ENCODE data around the gene MS4A7.

MS4A7 gene

GRCh38 chr11:60396382-60396781 is 18.1 kb downstream of the MS4A7 start, which contains the start of gene MS4A14:
MS4A14 (plus strand) TSS chr11:60396459; CDS start chr11:60396579, 120 bp downstream.
- no peaks in the 10 kb centered on the region for H3K36me3 ChIP-seq (ENCODE audit: control insufficient read depth, insufficient read depth, low read length)
- peaks cover 1% of the 10 kb centered on the region for H3K9me3 ChIP-seq (ENCODE audit: control insufficient read depth, insufficient read depth, low read length)
- H3K27me3 ChIP-seq (ENCODE audit: control insufficient read depth, insufficient read depth, low read length): no peaks in the 10 kb centered on the region
- H3K27ac ChIP-seq (ENCODE audit: low read depth, low read length): no peak within 1 kb of the TSS
- H3K4me1 ChIP-seq (ENCODE audit: control insufficient read depth, insufficient read depth, low read length): no peaks in the 10 kb centered on the region
- H3K9ac ChIP-seq (ENCODE audit: low read depth, low read length): no peak within 1 kb of the TSS
- H3K4me3 ChIP-seq (ENCODE audit: low read depth, low read length): no peak within 1 kb of the TSS

GRCh38 chr11:60396799-60397198 is 18.5 kb downstream of the MS4A7 start:
- H3K4me1 ChIP-seq (ENCODE audit: control insufficient read depth, insufficient read depth, low read length): no peaks in the 10 kb centered on the region
- no peaks in the 10 kb centered on the region for H3K36me3 ChIP-seq (ENCODE audit: control insufficient read depth, insufficient read depth, low read length)
- H3K27ac ChIP-seq (ENCODE audit: low read depth, low read length): no peak overlapping the region
- H3K27me3 ChIP-seq (ENCODE audit: control insufficient read depth, insufficient read depth, low read length): no peaks in the 10 kb centered on the region
- peaks cover 6% of the 10 kb centered on the region for H3K9me3 ChIP-seq (ENCODE audit: control insufficient read depth, insufficient read depth, low read length)
- no peak overlapping the region for H3K4me3 ChIP-seq (ENCODE audit: low read depth, low read length)
- no peak overlapping the region for H3K9ac ChIP-seq (ENCODE audit: low read depth, low read length)

- no peak overlapping the region for H3K27ac ChIP-seq (ENCODE audit: low read depth, low read length)
- no peak overlapping the region for H3K4me3 ChIP-seq (ENCODE audit: low read depth, low read length)
- H3K9me3 ChIP-seq (ENCODE audit: control insufficient read depth, insufficient read depth, low read length): peaks cover 4% of the 10 kb centered on the region
- H3K36me3 ChIP-seq (ENCODE audit: control insufficient read depth, insufficient read depth, low read length): no peaks in the 10 kb centered on the region
- H3K9ac ChIP-seq (ENCODE audit: low read depth, low read length): no peak overlapping the region
- H3K4me1 ChIP-seq (ENCODE audit: control insufficient read depth, insufficient read depth, low read length): no peaks in the 10 kb centered on the region
- H3K27me3 ChIP-seq (ENCODE audit: control insufficient read depth, insufficient read depth, low read length): no peaks in the 10 kb centered on the region
These were observed 41.7 kb downstream of the MS4A7 start for GRCh38 chr11:60420015-60420414.

GRCh38 chr11:60422609-60423008 is 44.3 kb downstream of the MS4A7 start:
- no peaks in the 10 kb centered on the region; the same call in none of the 2 replicates for H3K9me3 ChIP-seq (ENCODE audit: control insufficient read depth, insufficient read depth, low read length)
- H3K9ac ChIP-seq (ENCODE audit: low read depth, low read length): no peak overlapping the region
- H3K4me3 ChIP-seq (ENCODE audit: low read depth, low read length): no peak overlapping the region
- H3K36me3 ChIP-seq (ENCODE audit: control insufficient read depth, insufficient read depth, low read length): no peaks in the 10 kb centered on the region
- no peaks in the 10 kb centered on the region for H3K4me1 ChIP-seq (ENCODE audit: control insufficient read depth, insufficient read depth, low read length)
- H3K27me3 ChIP-seq (ENCODE audit: control insufficient read depth, insufficient read depth, low read length): no peaks in the 10 kb centered on the region
- H3K27ac ChIP-seq (ENCODE audit: low read depth, low read length): no peak overlapping the region

- no peaks in the 10 kb centered on the region for H3K27me3 ChIP-seq (ENCODE audit: control insufficient read depth, insufficient read depth, low read length)
- H3K9ac ChIP-seq (ENCODE audit: low read depth, low read length): no peak overlapping the region
- H3K27ac ChIP-seq (ENCODE audit: low read depth, low read length): no peak overlapping the region
- no peaks in the 10 kb centered on the region for H3K4me1 ChIP-seq (ENCODE audit: control insufficient read depth, insufficient read depth, low read length)
- peaks cover 6% of the 10 kb centered on the region; the same call in 1 of the 2 replicates for H3K9me3 ChIP-seq (ENCODE audit: control insufficient read depth, insufficient read depth, low read length)
- H3K4me3 ChIP-seq (ENCODE audit: low read depth, low read length): no peak overlapping the region
- no peaks in the 10 kb centered on the region for H3K36me3 ChIP-seq (ENCODE audit: control insufficient read depth, insufficient read depth, low read length)
These were observed 50.2 kb downstream of the MS4A7 start for GRCh38 chr11:60428517-60428916.

GRCh38 chr11:60429272-60429671 is 50.9 kb downstream of the MS4A7 start, which contains the start of gene MS4A5:
MS4A5 (plus strand) TSS chr11:60429572; CDS start chr11:60429675, 103 bp downstream.
- Histone ChIP-seq H3K9me3 (ENCODE audit: control insufficient read depth, insufficient read depth, low read length) (peaks cover 6% of the 10 kb centered on the region; the same call in 1 of the 2 replicates), H3K4me3 (ENCODE audit: low read depth, low read length) (no peak within 1 kb of the TSS), H3K9ac (ENCODE audit: low read depth, low read length) (no peak within 1 kb of the TSS), H3K4me1 (ENCODE audit: control insufficient read depth, insufficient read depth, low read length) (no peaks in the 10 kb centered on the region), H3K36me3 (ENCODE audit: control insufficient read depth, insufficient read depth, low read length) (no peaks in the 10 kb centered on the region), H3K27ac (ENCODE audit: low read depth, low read length) (no peak within 1 kb of the TSS), H3K27me3 (ENCODE audit: control insufficient read depth, insufficient read depth, low read length) (no peaks in the 10 kb centered on the region)

- H3K4me3 ChIP-seq (ENCODE audit: low read depth, low read length): no peak overlapping the region
These were observed 52.9 kb downstream of the MS4A7 start for GRCh38 chr11:60431251-60431650.

GRCh38 chr11:60433401-60433800 is 55.1 kb downstream of the MS4A7 start:
- H3K27ac ChIP-seq (ENCODE audit: low read depth, low read length): no peak overlapping the region
- no peaks in the 10 kb centered on the region for H3K36me3 ChIP-seq (ENCODE audit: control insufficient read depth, insufficient read depth, low read length)
- H3K9ac ChIP-seq (ENCODE audit: low read depth, low read length): no peak overlapping the region
- H3K4me1 ChIP-seq (ENCODE audit: control insufficient read depth, insufficient read depth, low read length): no peaks in the 10 kb centered on the region
- peaks cover 3% of the 10 kb centered on the region; the same call in 1 of the 2 replicates for H3K9me3 ChIP-seq (ENCODE audit: control insufficient read depth, insufficient read depth, low read length)
- H3K4me3 ChIP-seq (ENCODE audit: low read depth, low read length): no peak overlapping the region
- H3K27me3 ChIP-seq (ENCODE audit: control insufficient read depth, insufficient read depth, low read length): no peaks in the 10 kb centered on the region

More at GRCh38 chr11:60431251-60431650, 52.9 kb downstream of the MS4A7 start:
- no peak overlapping the region for H3K27ac ChIP-seq (ENCODE audit: low read depth, low read length)
- H3K4me1 ChIP-seq (ENCODE audit: control insufficient read depth, insufficient read depth, low read length): no peaks in the 10 kb centered on the region
- no peak overlapping the region for H3K9ac ChIP-seq (ENCODE audit: low read depth, low read length)
- no peaks in the 10 kb centered on the region for H3K27me3 ChIP-seq (ENCODE audit: control insufficient read depth, insufficient read depth, low read length)
- no peaks in the 10 kb centered on the region for H3K36me3 ChIP-seq (ENCODE audit: control insufficient read depth, insufficient read depth, low read length)
- H3K9me3 ChIP-seq (ENCODE audit: control insufficient read depth, insufficient read depth, low read length): peaks cover 6% of the 10 kb centered on the region; the same call in 1 of the 2 replicates

All from HUES48 (cell line).